Skin epidermis (tissue), 12 donors: ENCODE measurements around the gene PM20D1.
A peak's percentile ranks its signal among the peaks of the same experiment; 100 is the strongest.

Experiments
- H3K27ac ChIP-seq, 21 experiments: fragments of 200-600 bp; sonication (generic) in 11 of 21; one replicate each; pipeline ENCODE4 v1.5.0; 2020; ENCODE audit warnings: mild to moderate bottlenecking in 3 of 21, inconsistent platforms in 2 of 21, moderate library complexity in 2 of 21
- H3K4me3 ChIP-seq, 7 experiments: fragments of 200-600 bp; sonication (generic) in 2 of 7; one replicate each; pipeline ENCODE4 v1.5.0; 2020; ENCODE audit warnings: inconsistent platforms in 2 of 7, mild to moderate bottlenecking in 2 of 7, moderate library complexity in 1 of 7

The PM20D1 gene

GRCh38 chr1:205810448-205811157, 39.3 kb downstream of the PM20D1 start:
- Histone ChIP-seq H3K4me3 (no peak overlapping the region), H3K27ac (no peak overlapping the region)

GRCh38 chr1:205809942-205810345, 40.0 kb downstream of the PM20D1 start:
- no peak overlapping the region for H3K27ac ChIP-seq
- H3K4me3 ChIP-seq = no peak overlapping the region

GRCh38 chr1:205809469-205809868, 40.5 kb downstream of the PM20D1 start:
- Histone ChIP-seq H3K27ac (no peak overlapping the region), H3K4me3 (no peak overlapping the region)

- peak overlapping the region in 7 of 21 experiments; percentile 7 to 68 (median 13) for H3K27ac ChIP-seq
Observed at GRCh38 chr1:205805082-205805711, 44.7 kb downstream of the PM20D1 start.

GRCh38 chr1:205804605-205805004, 45.3 kb downstream of the PM20D1 start:
- no peak overlapping the region for H3K4me3 ChIP-seq
- peak overlapping the region in 1 of 21 experiments; percentile 68 for H3K27ac ChIP-seq

More at GRCh38 chr1:205805082-205805711, 44.7 kb downstream of the PM20D1 start:
- H3K4me3 ChIP-seq = no peak overlapping the region

- no peak overlapping the region for H3K27ac ChIP-seq
- H3K4me3 ChIP-seq = no peak overlapping the region
Observed at GRCh38 chr1:205803986-205804385, 45.9 kb downstream of the PM20D1 start.

- Histone ChIP-seq H3K4me3 (no peak overlapping the region), H3K27ac (no peak overlapping the region)
Observed at GRCh38 chr1:205802060-205802459, 47.9 kb downstream of the PM20D1 start.

- no peak overlapping the region for H3K27ac ChIP-seq
- no peak overlapping the region for H3K4me3 ChIP-seq
Observed at GRCh38 chr1:205800981-205801703, 48.8 kb downstream of the PM20D1 start.

GRCh38 chr1:205800427-205800826, 49.5 kb downstream of the PM20D1 start:
- Histone ChIP-seq H3K27ac (no peak overlapping the region), H3K4me3 (no peak overlapping the region)

- no peak overlapping the region for H3K27ac ChIP-seq
- H3K4me3 ChIP-seq = no peak overlapping the region
Observed at GRCh38 chr1:205798577-205798976, 51.4 kb downstream of the PM20D1 start.

GRCh38 chr1:205797168-205797567, 52.8 kb downstream of the PM20D1 start:
- no peak overlapping the region for H3K4me3 ChIP-seq
- no peak overlapping the region for H3K27ac ChIP-seq

GRCh38 chr1:205794011-205794730, 55.8 kb downstream of the PM20D1 start:
- no peak overlapping the region for H3K27ac ChIP-seq

GRCh38 chr1:205792961-205793673, 56.8 kb downstream of the PM20D1 start:
- no peak overlapping the region for H3K27ac ChIP-seq

More at GRCh38 chr1:205794011-205794730, 55.8 kb downstream of the PM20D1 start:
- H3K4me3 ChIP-seq = no peak overlapping the region

GRCh38 chr1:205792481-205792881, 57.5 kb downstream of the PM20D1 start:
- H3K27ac ChIP-seq = no peak overlapping the region
- H3K4me3 ChIP-seq = no peak overlapping the region

More at GRCh38 chr1:205792961-205793673, 56.8 kb downstream of the PM20D1 start:
- no peak overlapping the region for H3K4me3 ChIP-seq

- Histone ChIP-seq H3K4me3 (no peak overlapping the region), H3K27ac (no peak overlapping the region)
Observed at GRCh38 chr1:205791568-205792180, 58.3 kb downstream of the PM20D1 start.

GRCh38 chr1:205787287-205787916, 62.5 kb downstream of the PM20D1 start:
- Histone ChIP-seq H3K4me3 (no peak overlapping the region), H3K27ac (no peak overlapping the region)

- no peak overlapping the region for H3K4me3 ChIP-seq
- no peak overlapping the region for H3K27ac ChIP-seq
Observed at GRCh38 chr1:205786601-205787000, 63.3 kb downstream of the PM20D1 start.

GRCh38 chr1:205785446-205785845, 64.5 kb downstream of the PM20D1 start:
- H3K27ac ChIP-seq = no peak overlapping the region
- H3K4me3 ChIP-seq = no peak overlapping the region

- H3K4me3 ChIP-seq = no peak overlapping the region
- no peak overlapping the region for H3K27ac ChIP-seq
Observed at GRCh38 chr1:205783904-205784303, 66.0 kb downstream of the PM20D1 start.
